Prostate gland (tissue), 2 donors: Measurements from ENCODE around the gene SGSM2. TPM values are rescaled to one million over a fixed set of nuclear protein-coding genes. Genes with fewer than 3 reads are reported as not detected.
A peak's percentile ranks its signal among the peaks of the same experiment; 100 is the strongest.

Experiments
- DNase-seq: peaks from one replicate; pipeline ENCODE4 v3.0.0-alpha.2; 2019; ENCODE audit warnings: low spot score
- H3K27ac ChIP-seq, 2 donors: fragments of 200-600 bp; sonication (generic); 2 replicates each; pipeline ENCODE4 v1.5.1; 2017 to 2019
- H3K27me3 ChIP-seq: fragments of 200-600 bp; sonication (generic); replicated peaks from 2 replicates; pipeline ENCODE4 v1.5.1; 2019; ENCODE audit not compliant: insufficient read depth
- H3K36me3 ChIP-seq, 2 donors: fragments of 200-600 bp; sonication (generic); 1 replicate in 1 of 2; 2 replicates in 1 of 2; pipeline versions ENCODE4 v1.5.1 to v1.8.1; 2017 to 2019
- H3K4me1 ChIP-seq: fragments of 200-600 bp; sonication (generic); replicated peaks from 2 replicates; pipeline ENCODE4 v1.5.1; 2019
- H3K4me3 ChIP-seq, 2 donors: fragments of 200-600 bp; sonication (generic); 2 replicates each; pipeline ENCODE4 v1.5.1; 2017 to 2019
- H3K9me3 ChIP-seq: fragments of 200-600 bp; sonication (generic); 2 replicates; pipeline ENCODE4 v1.5.1; 2017
- CTCF ChIP-seq, 4 experiments: fragments of 200-600 bp in 2 of 4; fragments of 450-650 bp in 2 of 4; sonication (generic) in 2 of 4; IDR thresholded peaks; 1 replicate in 3 of 4; 2 replicates in 1 of 4; pipeline ENCODE4 v1.5.1; 2016 to 2019; ENCODE audit warnings: antibody characterized with exemption in 4 of 4, mild to moderate bottlenecking in 2 of 4, moderate library complexity in 2 of 4
- POLR2A ChIP-seq: fragments of 450-650 bp; IDR thresholded peaks from one replicate; pipeline ENCODE4 v1.6.1; 2016; ENCODE audit warnings: antibody characterized with exemption, mild to moderate bottlenecking
- POLR2AphosphoS5 ChIP-seq: sonication (generic); formaldehyde crosslinking; IDR thresholded peaks from one replicate; pipeline ENCODE4 v1.6.1; 2017; ENCODE audit warnings: antibody characterized with exemption
- WGBS: methylation state at CpG from one replicate; pipeline ENCODE4 v1.1.5; 2018; 5-methylcytosine and 5-hydroxymethylcytosine counted together
- intact Hi-C: fragments of 100-400 bp; cut with DNase I; formaldehyde crosslinking; loops from one replicate; pipeline ENCODE4 v1.14.2; 2022
- total RNA-seq, 2 donors: library from RNA; depleted of rRNA; stranded (reverse); fragments of >200 nt; gene quantifications; one replicate each; pipeline ENCODE4 v1.1.0, GENCODE V29; 2016

SGSM2 gene
- total RNA-seq, 2 donors from 2014 or later, result 118 to 172 TPM

GRCh38 chr17:2392252-2393173 lies 55.2 kb downstream of the SGSM2 start:
- WGBS, result 2% methylated on average over 48 of the region's 83 CpGs
- intact Hi-C loops, result loop anchor here (10.0 kb wide), 1 partner anchor 338 kb away; the partner anchor contains the start of gene HIC1

GRCh38 chr17:2393174-2393953 lies 56.1 kb downstream of the SGSM2 start:
- peak; percentile 58 for TF ChIP-seq POLR2AphosphoS5
- peak in 1 of 4 experiments; percentile 18 for TF ChIP-seq CTCF (IDR thresholded peaks at IDR 0.05)
- peak; percentile 77 for TF ChIP-seq POLR2A
- 1% methylated on average over 57 of the region's 99 CpGs for WGBS

More at GRCh38 chr17:2392252-2393173, 55.2 kb downstream of the SGSM2 start:
- Histone ChIP-seq H3K36me3 (peaks cover 1 to 3% of the 10 kb centered on the region in 2 donors), H3K27ac (peak overlapping the region; percentile 97 to 99), H3K9me3 (no peaks in the 10 kb centered on the region), H3K27me3 (no peaks in the 10 kb centered on the region), H3K4me3 (peak overlapping the region; percentile 80 to 83), H3K4me1 (peaks cover 43% of the 10 kb centered on the region)
- peak; percentile 94 for DNase-seq
- TF ChIP-seq CTCF (IDR thresholded peaks at IDR 0.05) (no peak), POLR2A (peak; percentile 85), POLR2AphosphoS5 (peak; percentile 19)

GRCh38 chr17:2393954-2394749 lies 56.9 kb downstream of the SGSM2 start:
- Histone ChIP-seq H3K36me3 (no peaks in the 10 kb centered on the region), H3K27me3 (no peaks in the 10 kb centered on the region), H3K27ac (peak overlapping the region; percentile 97 to 99), H3K4me1 (peaks cover 51% of the 10 kb centered on the region), H3K4me3 (peak overlapping the region; percentile 80 to 83), H3K9me3 (no peaks in the 10 kb centered on the region)
- WGBS, result 37% methylated on average over 26 of the region's 53 CpGs
- DNase-seq, result no peak
- intact Hi-C loops, result loop anchor here (10.0 kb wide), 1 partner anchor 339 kb away; the partner anchor contains the start of gene HIC1
- TF ChIP-seq CTCF (IDR thresholded peaks at IDR 0.05) (no peak), POLR2A (no peak), POLR2AphosphoS5 (no peak)

More at GRCh38 chr17:2393174-2393953, 56.1 kb downstream of the SGSM2 start:
- peak overlapping the region; percentile 97 to 99 for H3K27ac ChIP-seq
- intact Hi-C loops, result loop anchor here (10.0 kb wide), 1 partner anchor 339 kb away; the partner anchor contains the start of gene HIC1
- peak overlapping the region; percentile 80 to 83 for H3K4me3 ChIP-seq
- peak; percentile 87 for DNase-seq
- no peaks in the 10 kb centered on the region for H3K27me3 ChIP-seq
- peaks cover 51% of the 10 kb centered on the region for H3K4me1 ChIP-seq
- no peaks in the 10 kb centered on the region for H3K36me3 ChIP-seq
- H3K9me3 ChIP-seq, result no peaks in the 10 kb centered on the region

GRCh38 chr17:2394775-2395201 lies 57.5 kb downstream of the SGSM2 start:
- H3K4me3 ChIP-seq, result no peak overlapping the region
- no peak for DNase-seq
- no peaks in the 10 kb centered on the region for H3K27me3 ChIP-seq
- H3K27ac ChIP-seq, result peak overlapping the region; percentile 97 to 99
- peaks cover 51% of the 10 kb centered on the region for H3K4me1 ChIP-seq
- TF ChIP-seq CTCF (IDR thresholded peaks at IDR 0.05) (no peak), POLR2AphosphoS5 (no peak), POLR2A (no peak)
- 82% methylated on average over 16 of the region's 16 CpGs for WGBS
- no peaks in the 10 kb centered on the region for H3K36me3 ChIP-seq
- intact Hi-C loops, result loop anchor here (10.0 kb wide), 1 partner anchor 340 kb away; the partner anchor contains the start of gene HIC1
- H3K9me3 ChIP-seq, result no peaks in the 10 kb centered on the region
